MM.1S (cell line): Measurements from ENCODE around the gene LEAP2.

ENCODE experiments used
- DNase-seq: peaks from one replicate; pipeline ENCODE4 v3.0.0-alpha.2; 2015
- H2AFZ ChIP-seq: fragments of 300-600 bp; sonication (generic); 2 replicates; pipeline ENCODE4 v1.6.0; 2016; ENCODE audit warnings: antibody characterized with exemption, low read length
- H3F3A ChIP-seq: fragments of 300-600 bp; sonication (generic); 2 replicates; pipeline ENCODE4 v1.6.1; 2016; ENCODE audit warnings: mild to moderate bottlenecking, antibody characterized with exemption, low read length, moderate library complexity, mixed read lengths; ENCODE audit not compliant: insufficient read depth
- H3K27ac ChIP-seq: fragments of 300-600 bp; sonication (generic); 2 replicates; pipeline ENCODE4 v1.5.1; 2016; ENCODE audit warnings: mild to moderate bottlenecking, low read length
- H3K27me3 ChIP-seq: fragments of 300-600 bp; sonication (generic); replicated peaks from 2 replicates; pipeline ENCODE4 v1.6.0; 2016; ENCODE audit warnings: low read length; ENCODE audit not compliant: insufficient read depth
- H3K36me3 ChIP-seq: fragments of 300-600 bp; sonication (generic); replicated peaks from 2 replicates; pipeline ENCODE4 v1.6.1; 2016; ENCODE audit warnings: mild to moderate bottlenecking, low read length, mixed read lengths; ENCODE audit not compliant: insufficient read depth
- H3K4me1 ChIP-seq: fragments of 300-600 bp; sonication (generic); 2 replicates; pipeline ENCODE4 v1.6.1; 2016; ENCODE audit warnings: low read length, mixed read lengths
- H3K4me2 ChIP-seq: fragments of 300-600 bp; sonication (generic); 2 replicates; pipeline ENCODE4 v1.6.0; 2016; ENCODE audit warnings: low read depth, low read length
- H3K4me3 ChIP-seq: fragments of 300-600 bp; sonication (generic); 2 replicates; pipeline ENCODE4 v1.5.1; 2016; ENCODE audit warnings: low read length, mixed read lengths
- H3K79me2 ChIP-seq: fragments of 300-600 bp; sonication (generic); 2 replicates; pipeline ENCODE4 v1.6.1; 2016; ENCODE audit warnings: mixed run types, low read length, mixed read lengths
- H3K9ac ChIP-seq: fragments of 300-600 bp; sonication (generic); 2 replicates; pipeline ENCODE4 v1.6.1; 2016; ENCODE audit warnings: low read length, mixed read lengths
- H3K9me2 ChIP-seq: fragments of 300-600 bp; sonication (generic); replicated peaks from 2 replicates; pipeline ENCODE4 v1.6.1; 2016; ENCODE audit warnings: mild to moderate bottlenecking, low read length, mixed read lengths; ENCODE audit not compliant: insufficient read depth
- H3K9me3 ChIP-seq: fragments of 300-600 bp; sonication (generic); replicated peaks from 2 replicates; pipeline ENCODE4 v1.6.1; 2016; ENCODE audit warnings: mild to moderate bottlenecking, low read length, mixed read lengths; ENCODE audit not compliant: insufficient read depth
- H4K20me1 ChIP-seq: fragments of 300-600 bp; sonication (generic); 2 replicates; pipeline ENCODE4 v1.6.1; 2016; ENCODE audit warnings: mild to moderate bottlenecking, low read length, moderate library complexity, mixed read lengths; ENCODE audit not compliant: insufficient read depth
- EZH2 ChIP-seq: fragments of 300-600 bp; sonication (generic); optimal IDR thresholded peaks from 2 replicates; pipeline ENCODE3; 2017; ENCODE audit warnings: low read depth, mild to moderate bottlenecking, antibody characterized with exemption, low read length, mixed read lengths
- EZH2phosphoT487 ChIP-seq: fragments of 300-600 bp; sonication (generic); IDR thresholded peaks from 2 replicates; pipeline ENCODE4 v1.6.1; 2018; ENCODE audit warnings: antibody characterized with exemption, low read length
- TF ChIP-seq, protein P1 (sequence below): fragments of 300-600 bp; sonication (generic); IDR thresholded peaks from 2 replicates; pipeline ENCODE4 v1.5.1; 2016; ENCODE audit warnings: antibody characterized with exemption, low read length, mixed read lengths

LEAP2 gene

GRCh38 chr5:132890817-132891216 is 17.3 kb downstream of the LEAP2 start:
- Histone ChIP-seq H3K27me3 (no peaks in the 10 kb centered on the region), H4K20me1 (no peaks in the 10 kb centered on the region), H3K4me3 (no peak overlapping the region), H3K9ac (no peak overlapping the region), H3K9me2 (no peaks in the 10 kb centered on the region), H3K4me1 (peaks cover under 1% of the 10 kb centered on the region; the same call in 1 of the 2 replicates), H2AFZ (no peak overlapping the region), H3K36me3 (peaks cover 12% of the 10 kb centered on the region), H3K79me2 (0 out of 2 replicates have a peak, but pooled peaks cover under 1% of the 10 kb centered on the region), H3K9me3 (no peaks in the 10 kb centered on the region), H3K4me2 (no peak overlapping the region), H3F3A (no peaks in the 10 kb centered on the region), H3K27ac (no peak overlapping the region)
- no peak for DNase-seq
- no peak for TF ChIP-seq EZH2phosphoT487
- TF ChIP-seq, protein P1, sequence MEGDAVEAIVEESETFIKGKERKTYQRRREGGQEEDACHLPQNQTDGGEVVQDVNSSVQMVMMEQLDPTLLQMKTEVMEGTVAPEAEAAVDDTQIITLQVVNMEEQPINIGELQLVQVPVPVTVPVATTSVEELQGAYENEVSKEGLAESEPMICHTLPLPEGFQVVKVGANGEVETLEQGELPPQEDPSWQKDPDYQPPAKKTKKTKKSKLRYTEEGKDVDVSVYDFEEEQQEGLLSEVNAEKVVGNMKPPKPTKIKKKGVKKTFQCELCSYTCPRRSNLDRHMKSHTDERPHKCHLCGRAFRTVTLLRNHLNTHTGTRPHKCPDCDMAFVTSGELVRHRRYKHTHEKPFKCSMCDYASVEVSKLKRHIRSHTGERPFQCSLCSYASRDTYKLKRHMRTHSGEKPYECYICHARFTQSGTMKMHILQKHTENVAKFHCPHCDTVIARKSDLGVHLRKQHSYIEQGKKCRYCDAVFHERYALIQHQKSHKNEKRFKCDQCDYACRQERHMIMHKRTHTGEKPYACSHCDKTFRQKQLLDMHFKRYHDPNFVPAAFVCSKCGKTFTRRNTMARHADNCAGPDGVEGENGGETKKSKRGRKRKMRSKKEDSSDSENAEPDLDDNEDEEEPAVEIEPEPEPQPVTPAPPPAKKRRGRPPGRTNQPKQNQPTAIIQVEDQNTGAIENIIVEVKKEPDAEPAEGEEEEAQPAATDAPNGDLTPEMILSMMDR, result no peak

DNA sequence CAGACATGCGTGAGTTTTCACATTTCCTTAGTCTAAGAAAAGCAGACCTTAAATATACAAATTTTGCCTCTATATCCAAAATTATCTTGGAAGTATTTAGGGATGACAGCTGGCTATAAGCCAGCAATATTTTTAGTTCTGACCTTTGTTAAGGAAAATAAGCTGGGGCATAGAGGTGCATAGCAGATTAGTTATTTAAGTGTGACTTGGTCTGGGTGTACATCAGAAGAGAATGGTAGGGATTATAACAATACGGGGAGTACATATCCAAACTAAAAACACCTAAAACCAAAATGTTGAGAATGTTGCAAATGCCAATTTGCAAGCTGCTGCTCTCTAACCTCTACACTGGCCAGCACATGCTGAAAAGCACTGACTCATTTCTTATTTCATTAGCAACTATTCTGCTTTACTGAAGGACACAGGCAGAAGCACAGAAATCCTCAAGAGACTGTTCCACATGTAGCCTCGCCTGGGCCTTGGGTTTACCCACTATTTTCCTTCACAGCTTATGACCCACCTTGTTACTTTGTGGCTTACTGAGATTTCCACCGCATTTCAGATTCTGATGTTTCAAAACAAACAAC is 22.3 kb downstream of the LEAP2 start:
- Histone ChIP-seq H3K27ac (peak overlapping the region; percentile 51; the same call in 1 of the 2 replicates), H3K4me3 (no peak overlapping the region), H3F3A (peaks cover 9% of the 10 kb centered on the region; the same call in 1 of the 2 replicates), H4K20me1 (no peaks in the 10 kb centered on the region), H3K9me3 (no peaks in the 10 kb centered on the region), H2AFZ (no peak overlapping the region), H3K9me2 (no peaks in the 10 kb centered on the region), H3K4me2 (peak overlapping the region; percentile 69; the same call in 1 of the 2 replicates), H3K36me3 (peaks cover 7% of the 10 kb centered on the region; the same call in 1 of the 2 replicates), H3K27me3 (no peaks in the 10 kb centered on the region), H3K9ac (no peak overlapping the region), H3K79me2 (0 out of 2 replicates have a peak, but pooled peaks cover 3% of the 10 kb centered on the region), H3K4me1 (peaks cover 13% of the 10 kb centered on the region)
- TF ChIP-seq, protein P1, result no peak
- no peak for TF ChIP-seq EZH2
- no peak for TF ChIP-seq EZH2phosphoT487
- no peak for DNase-seq

GRCh38 chr5:132896685-132897084 is 23.2 kb downstream of the LEAP2 start:
- Histone ChIP-seq H3K9me3 (no peaks in the 10 kb centered on the region), H3K4me3 (peak overlapping the region; percentile 37), H2AFZ (peak overlapping the region; percentile 18; the same call in 1 of the 2 replicates), H3K4me1 (peaks cover 13% of the 10 kb centered on the region), H3K9ac (peak overlapping the region; percentile 33; the same call in 1 of the 2 replicates), H3K79me2 (0 out of 2 replicates have a peak, but pooled peaks cover 3% of the 10 kb centered on the region), H3K36me3 (peaks cover 7% of the 10 kb centered on the region; the same call in 1 of the 2 replicates), H3F3A (peaks cover 9% of the 10 kb centered on the region; the same call in 1 of the 2 replicates), H4K20me1 (no peaks in the 10 kb centered on the region), H3K27ac (peak overlapping the region; percentile 51), H3K4me2 (peak overlapping the region; percentile 69), H3K27me3 (no peaks in the 10 kb centered on the region), H3K9me2 (no peaks in the 10 kb centered on the region)
- no peak for TF ChIP-seq EZH2phosphoT487
- no peak for TF ChIP-seq EZH2
- TF ChIP-seq, protein P1, result no peak
- DNase-seq, result peak; percentile 87
